ENCODE results near the gene DNAH12.

The DNAH12 gene

DNA sequence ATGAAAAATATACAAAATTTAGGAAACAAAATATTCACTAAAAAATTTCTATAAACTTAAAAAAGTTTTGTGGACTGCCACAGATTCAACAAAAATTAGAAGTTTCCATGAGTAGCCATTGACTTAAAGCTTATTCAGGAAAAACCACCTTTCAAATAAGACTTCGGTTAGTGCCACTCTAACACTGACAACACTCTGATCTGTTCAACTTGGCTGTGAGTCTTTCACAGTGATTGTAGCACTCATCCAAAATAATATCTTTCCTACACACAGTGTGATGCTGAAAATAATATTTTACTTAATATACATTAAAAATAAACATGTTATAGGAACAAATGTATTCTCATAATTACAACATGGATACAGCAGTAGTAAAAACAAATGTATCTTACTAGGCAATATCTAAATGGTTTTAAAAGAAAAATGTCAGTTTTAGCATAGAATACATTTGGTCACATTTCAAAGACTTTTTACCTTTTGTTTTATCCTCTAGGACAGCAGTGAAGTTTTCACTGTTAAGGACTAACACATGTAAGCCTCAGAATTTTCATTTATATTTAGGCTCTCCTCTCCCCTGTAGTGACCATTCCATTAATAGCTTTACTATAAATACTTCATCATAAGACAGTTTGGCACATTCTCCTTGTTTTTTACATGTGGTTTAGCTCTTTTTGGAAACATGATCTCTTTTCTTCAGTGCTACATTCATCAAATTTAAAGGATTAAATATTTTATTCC lies 251.8 kb downstream of the DNAH12 start, which contains the start of gene ASB14:
TSS of gene ASB14 (minus strand) at position 527 of the 738 bp plus-strand sequence. CDS start 652 bp downstream, outside the sequence.
- no peak within 1 kb of the TSS for H3K4ac ChIP-seq (ENCODE audit: low read length)
- no peak within 1 kb of the TSS for H3K27ac ChIP-seq (replicated peaks; ENCODE audit: low read length)
- no peaks in the 10 kb centered on the region for H3K36me3 ChIP-seq (replicated peaks in 1 of 2; ENCODE audit: control insufficient read depth in 2 of 2, insufficient read depth in 2 of 2, low read length in 2 of 2)
- H2BK5ac ChIP-seq (ENCODE audit: low read length): no peak within 1 kb of the TSS
- H3K79me1 ChIP-seq (ENCODE audit: low read depth, low read length): no peaks in the 10 kb centered on the region
- no peaks in the 10 kb centered on the region for H3K4me1 ChIP-seq (ENCODE audit: control insufficient read depth in 2 of 2, insufficient read depth in 1 of 2, low read depth in 1 of 2, low read length in 2 of 2)
- H2AK5ac ChIP-seq (ENCODE audit: low read depth, low read length): no peak within 1 kb of the TSS
- no peak within 1 kb of the TSS for H3K9ac ChIP-seq (ENCODE audit: low read depth, low read length, poor library complexity)
- H4K91ac ChIP-seq (ENCODE audit: low read depth, low read length, poor library complexity): no peak within 1 kb of the TSS
- no peak within 1 kb of the TSS for H3K23ac ChIP-seq (ENCODE audit: low read depth, low read length, poor library complexity)
- WGBS, 2 donors (ENCODE audit: extremely low coverage in 2 of 2, insufficient read length in 2 of 2, insufficient replicate concordance in 1 of 2): no CpG with 5 or more reads among the region's 1 CpG
- H2BK120ac ChIP-seq (ENCODE audit: low read depth, low read length): no peak within 1 kb of the TSS
- no peaks in the 10 kb centered on the region for H3K9me3 ChIP-seq (replicated peaks in 1 of 2; ENCODE audit: control insufficient read depth in 2 of 2, insufficient read depth in 1 of 2, low read depth in 1 of 2, low read length in 2 of 2)
- no peak within 1 kb of the TSS for H4K8ac ChIP-seq (ENCODE audit: low read depth, low read length)
- no peak within 1 kb of the TSS for H3K18ac ChIP-seq (ENCODE audit: low read length)
- no peak within 1 kb of the TSS for H3K4me2 ChIP-seq (ENCODE audit: insufficient read depth, low read length, poor library complexity, severe bottlenecking)
- H2BK12ac ChIP-seq (ENCODE audit: low read length): no peak within 1 kb of the TSS
- peaks cover 0 to 7% (median 0%) of the 10 kb centered on the region in 3 experiments for H3K27me3 ChIP-seq (ENCODE audit: control insufficient read depth in 3 of 3, insufficient read depth in 3 of 3, low read depth in 1 of 3, low read length in 3 of 3)
- no peak within 1 kb of the TSS for H3K14ac ChIP-seq (ENCODE audit: low read length)
- no peak for DNase-seq (ENCODE audit: low spot score)
- H2BK15ac ChIP-seq (ENCODE audit: low read length): no peak within 1 kb of the TSS
- H2AFZ ChIP-seq (ENCODE audit: low read length): no peak within 1 kb of the TSS
- no peak within 1 kb of the TSS for H3K4me3 ChIP-seq (ENCODE audit: low read length in 2 of 2)

- Histone ChIP-seq H3K27ac (replicated peaks; ENCODE audit: low read length) (no peak overlapping the region), H2AK5ac (ENCODE audit: low read depth, low read length) (no peak overlapping the region), H3K4me1 (ENCODE audit: control insufficient read depth in 2 of 2, insufficient read depth in 1 of 2, low read depth in 1 of 2, low read length in 2 of 2) (no peaks in the 10 kb centered on the region), H2BK15ac (ENCODE audit: low read length) (no peak overlapping the region), H3K9ac (ENCODE audit: low read depth, low read length, poor library complexity) (no peak overlapping the region), H3K23ac (ENCODE audit: low read depth, low read length, poor library complexity) (no peak overlapping the region), H3K36me3 (replicated peaks in 1 of 2; ENCODE audit: control insufficient read depth in 2 of 2, insufficient read depth in 2 of 2, low read length in 2 of 2) (no peaks in the 10 kb centered on the region), H3K79me1 (ENCODE audit: low read depth, low read length) (no peaks in the 10 kb centered on the region), H4K91ac (ENCODE audit: low read depth, low read length, poor library complexity) (no peak overlapping the region), H3K9me3 (replicated peaks in 1 of 2; ENCODE audit: control insufficient read depth in 2 of 2, insufficient read depth in 1 of 2, low read depth in 1 of 2, low read length in 2 of 2) (peaks cover 0 to 4% of the 10 kb centered on the region in 2 donors), H3K18ac (ENCODE audit: low read length) (no peak overlapping the region), H2AFZ (ENCODE audit: low read length) (no peak overlapping the region), H3K4me3 (ENCODE audit: low read length in 2 of 2) (no peak overlapping the region), H3K14ac (ENCODE audit: low read length) (no peak overlapping the region), H2BK5ac (ENCODE audit: low read length) (no peak overlapping the region), H3K4me2 (ENCODE audit: insufficient read depth, low read length, poor library complexity, severe bottlenecking) (no peak overlapping the region), H4K8ac (ENCODE audit: low read depth, low read length) (no peak overlapping the region), H2BK12ac (ENCODE audit: low read length) (no peak overlapping the region), H3K4ac (ENCODE audit: low read length) (no peak overlapping the region), H3K27me3 (ENCODE audit: control insufficient read depth in 3 of 3, insufficient read depth in 3 of 3, low read depth in 1 of 3, low read length in 3 of 3) (peaks cover 0 to 4% (median 0%) of the 10 kb centered on the region in 3 experiments), H2BK120ac (ENCODE audit: low read depth, low read length) (no peak overlapping the region)
- no CpG with 5 or more reads among the region's 9 CpGs for WGBS, 2 donors (ENCODE audit: extremely low coverage in 2 of 2, insufficient read length in 2 of 2, insufficient replicate concordance in 1 of 2)
- DNase-seq (ENCODE audit: low spot score): peak; percentile 14
These were observed 255.7 kb downstream of the DNAH12 start for GRCh38 chr3:57288403-57288802.

DNA sequence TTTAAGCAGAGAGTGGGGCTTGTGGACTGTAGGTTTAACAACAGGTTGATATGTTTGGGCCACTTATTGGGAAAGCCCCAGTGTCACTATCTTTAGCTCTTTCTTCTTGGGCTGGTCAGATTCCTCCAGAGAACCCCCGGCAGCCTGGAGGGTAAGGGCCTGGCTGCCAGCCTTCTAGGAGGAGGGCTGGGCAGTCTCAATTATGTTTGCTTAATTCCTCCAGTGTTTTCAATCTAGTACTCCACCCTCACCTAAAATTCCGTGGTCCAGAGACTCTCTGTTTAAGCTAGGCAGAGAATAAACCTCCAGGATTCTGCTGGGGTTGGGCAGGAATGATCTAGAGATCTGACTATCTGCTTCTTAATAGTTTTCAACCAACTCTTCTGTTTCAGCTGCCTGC lies 256.9 kb downstream of the DNAH12 start:
- no peaks in the 10 kb centered on the region for H3K4me1 ChIP-seq (ENCODE audit: control insufficient read depth in 2 of 2, insufficient read depth in 1 of 2, low read depth in 1 of 2, low read length in 2 of 2)
- no peak overlapping the region for H4K8ac ChIP-seq (ENCODE audit: low read depth, low read length)
- H3K27me3 ChIP-seq (ENCODE audit: control insufficient read depth in 3 of 3, insufficient read depth in 3 of 3, low read depth in 1 of 3, low read length in 3 of 3): no peaks in the 10 kb centered on the region
- no peak overlapping the region for H2BK120ac ChIP-seq (ENCODE audit: low read depth, low read length)
- no CpG with 5 or more reads among the region's 2 CpGs for WGBS, 2 donors (ENCODE audit: extremely low coverage in 2 of 2, insufficient read length in 2 of 2, insufficient replicate concordance in 1 of 2)
- H3K27ac ChIP-seq (replicated peaks; ENCODE audit: low read length): no peak overlapping the region
- no peak overlapping the region for H3K23ac ChIP-seq (ENCODE audit: low read depth, low read length, poor library complexity)
- H3K4me3 ChIP-seq (ENCODE audit: low read length in 2 of 2): no peak overlapping the region
- H3K4me2 ChIP-seq (ENCODE audit: insufficient read depth, low read length, poor library complexity, severe bottlenecking): no peak overlapping the region
- no peak for DNase-seq (ENCODE audit: low spot score)
- H2AK5ac ChIP-seq (ENCODE audit: low read depth, low read length): no peak overlapping the region
- H2BK12ac ChIP-seq (ENCODE audit: low read length): no peak overlapping the region
- no peak overlapping the region for H3K18ac ChIP-seq (ENCODE audit: low read length)
- H2AFZ ChIP-seq (ENCODE audit: low read length): no peak overlapping the region
- H2BK15ac ChIP-seq (ENCODE audit: low read length): no peak overlapping the region
- no peaks in the 10 kb centered on the region for H3K36me3 ChIP-seq (replicated peaks in 1 of 2; ENCODE audit: control insufficient read depth in 2 of 2, insufficient read depth in 2 of 2, low read length in 2 of 2)
- no peaks in the 10 kb centered on the region for H3K79me1 ChIP-seq (ENCODE audit: low read depth, low read length)
- peaks cover 0 to 4% of the 10 kb centered on the region in 2 donors for H3K9me3 ChIP-seq (replicated peaks in 1 of 2; ENCODE audit: control insufficient read depth in 2 of 2, insufficient read depth in 1 of 2, low read depth in 1 of 2, low read length in 2 of 2)
- H2BK5ac ChIP-seq (ENCODE audit: low read length): no peak overlapping the region
- no peak overlapping the region for H4K91ac ChIP-seq (ENCODE audit: low read depth, low read length, poor library complexity)
- H3K4ac ChIP-seq (ENCODE audit: low read length): no peak overlapping the region
- H3K14ac ChIP-seq (ENCODE audit: low read length): no peak overlapping the region
- no peak overlapping the region for H3K9ac ChIP-seq (ENCODE audit: low read depth, low read length, poor library complexity)

GRCh38 chr3:57283334-57283733 lies 260.8 kb downstream of the DNAH12 start:
- Histone ChIP-seq H3K4ac (ENCODE audit: low read length) (no peak overlapping the region), H2BK120ac (ENCODE audit: low read depth, low read length) (no peak overlapping the region), H3K27me3 (ENCODE audit: control insufficient read depth in 3 of 3, insufficient read depth in 3 of 3, low read depth in 1 of 3, low read length in 3 of 3) (no peaks in the 10 kb centered on the region), H3K4me1 (ENCODE audit: control insufficient read depth in 2 of 2, insufficient read depth in 1 of 2, low read depth in 1 of 2, low read length in 2 of 2) (no peaks in the 10 kb centered on the region), H3K9me3 (replicated peaks in 1 of 2; ENCODE audit: control insufficient read depth in 2 of 2, insufficient read depth in 1 of 2, low read depth in 1 of 2, low read length in 2 of 2) (peaks cover 0 to 12% of the 10 kb centered on the region in 2 donors), H4K8ac (ENCODE audit: low read depth, low read length) (no peak overlapping the region), H3K36me3 (replicated peaks in 1 of 2; ENCODE audit: control insufficient read depth in 2 of 2, insufficient read depth in 2 of 2, low read length in 2 of 2) (no peaks in the 10 kb centered on the region), H3K23ac (ENCODE audit: low read depth, low read length, poor library complexity) (no peak overlapping the region), H2BK15ac (ENCODE audit: low read length) (no peak overlapping the region), H3K4me2 (ENCODE audit: insufficient read depth, low read length, poor library complexity, severe bottlenecking) (no peak overlapping the region), H3K27ac (replicated peaks; ENCODE audit: low read length) (no peak overlapping the region), H3K9ac (ENCODE audit: low read depth, low read length, poor library complexity) (no peak overlapping the region), H2BK12ac (ENCODE audit: low read length) (no peak overlapping the region), H2AFZ (ENCODE audit: low read length) (no peak overlapping the region), H3K79me1 (ENCODE audit: low read depth, low read length) (no peaks in the 10 kb centered on the region), H3K18ac (ENCODE audit: low read length) (peak overlapping the region; percentile 78), H4K91ac (ENCODE audit: low read depth, low read length, poor library complexity) (no peak overlapping the region), H3K14ac (ENCODE audit: low read length) (no peak overlapping the region), H2BK5ac (ENCODE audit: low read length) (no peak overlapping the region), H3K4me3 (ENCODE audit: low read length in 2 of 2) (peak overlapping the region in 1 of 2 donors; percentile 0), H2AK5ac (ENCODE audit: low read depth, low read length) (no peak overlapping the region)
- WGBS, 2 donors (ENCODE audit: extremely low coverage in 2 of 2, insufficient read length in 2 of 2, insufficient replicate concordance in 1 of 2): no CpG with 5 or more reads among the region's 6 CpGs
- DNase-seq (ENCODE audit: low spot score): no peak

Measured in neuronal stem cell (in vitro differentiated cells).